Mesendoderm (in vitro differentiated cells): ENCODE data around the gene HS3ST5.

Experiments
- DNase-seq: peaks from one replicate; pipeline ENCODE4 v3.0.0; 2013
- H2AK5ac ChIP-seq: 2 replicates; pipeline ENCODE4 v1.6.1; 2013; ENCODE audit warnings: low read length, inconsistent platforms
- H2BK120ac ChIP-seq: 2 replicates; pipeline ENCODE4 v1.6.1; 2013; ENCODE audit warnings: low read depth, mild to moderate bottlenecking, low read length, moderate library complexity, mixed read lengths
- H2BK15ac ChIP-seq: replicated peaks from 2 replicates; pipeline ENCODE4 v1.6.1; 2013; ENCODE audit warnings: low read depth, mild to moderate bottlenecking, moderate library complexity
- H2BK5ac ChIP-seq: 2 replicates; pipeline ENCODE4 v1.6.1; 2013; ENCODE audit warnings: low read length, inconsistent platforms
- H3K18ac ChIP-seq: 2 replicates; pipeline ENCODE4 v1.6.1; 2013; ENCODE audit warnings: mild to moderate bottlenecking, low read length, mixed read lengths
- H3K23ac ChIP-seq: one replicate; pipeline ENCODE4 v1.6.1; 2013; ENCODE audit warnings: low read length
- H3K27ac ChIP-seq: 2 replicates; pipeline ENCODE4 v1.5.1; 2013; ENCODE audit warnings: low read depth, mild to moderate bottlenecking, inconsistent platforms, low read length, moderate library complexity
- H3K27me3 ChIP-seq: 2 replicates; pipeline ENCODE4 v1.6.1; 2013; ENCODE audit warnings: low read length, control low read depth, mild to moderate bottlenecking, inconsistent platforms; ENCODE audit not compliant: insufficient read depth, poor library complexity
- H3K36me3 ChIP-seq: 2 replicates; pipeline ENCODE4 v1.6.1; 2013; ENCODE audit warnings: low read length, inconsistent platforms; ENCODE audit not compliant: control insufficient read depth, insufficient read depth
- H3K4ac ChIP-seq: one replicate; pipeline ENCODE4 v1.6.1; 2013; ENCODE audit warnings: low read depth, mild to moderate bottlenecking, low read length, moderate library complexity
- H3K4me1 ChIP-seq: 2 replicates; pipeline ENCODE4 v1.6.1; 2013; ENCODE audit warnings: low read depth, low read length, inconsistent platforms; ENCODE audit not compliant: control insufficient read depth
- H3K4me2 ChIP-seq: 2 replicates; pipeline ENCODE4 v1.6.1; 2013; ENCODE audit warnings: low read length
- H3K4me3 ChIP-seq: 2 replicates; pipeline ENCODE4 v1.5.1; 2013; ENCODE audit warnings: mild to moderate bottlenecking, low read length
- H3K56ac ChIP-seq: one replicate; pipeline ENCODE4 v1.6.1; 2013; ENCODE audit warnings: low read length
- H3K79me1 ChIP-seq: 2 replicates; pipeline ENCODE4 v1.6.1; 2013; ENCODE audit warnings: low read length, inconsistent platforms
- H3K79me2 ChIP-seq: 2 replicates; pipeline ENCODE4 v1.6.1; 2013; ENCODE audit warnings: mild to moderate bottlenecking, low read length; ENCODE audit not compliant: control insufficient read depth, insufficient read depth
- H3K9ac ChIP-seq: 2 replicates; pipeline ENCODE4 v1.6.1; 2013; ENCODE audit warnings: low read length, inconsistent platforms
- H4K5ac ChIP-seq: one replicate; pipeline ENCODE4 v1.6.1; 2013; ENCODE audit warnings: low read length
- H4K8ac ChIP-seq: one replicate; pipeline ENCODE4 v1.6.1; 2013; ENCODE audit warnings: low read depth, mild to moderate bottlenecking, control low read depth, low read length, moderate library complexity
- WGBS: extraction: QIAGEN DNeasy Blood & Tissue Kit; methylation state at CpG from one replicate; pipeline ENCODE4 v1.1.7; 2013; ENCODE audit warnings: low lambda C conversion rate, missing lambda C conversion rate; ENCODE audit not compliant: insufficient coverage; ENCODE audit errors: extremely low coverage; 5-methylcytosine and 5-hydroxymethylcytosine counted together

Gene HS3ST5

DNA sequence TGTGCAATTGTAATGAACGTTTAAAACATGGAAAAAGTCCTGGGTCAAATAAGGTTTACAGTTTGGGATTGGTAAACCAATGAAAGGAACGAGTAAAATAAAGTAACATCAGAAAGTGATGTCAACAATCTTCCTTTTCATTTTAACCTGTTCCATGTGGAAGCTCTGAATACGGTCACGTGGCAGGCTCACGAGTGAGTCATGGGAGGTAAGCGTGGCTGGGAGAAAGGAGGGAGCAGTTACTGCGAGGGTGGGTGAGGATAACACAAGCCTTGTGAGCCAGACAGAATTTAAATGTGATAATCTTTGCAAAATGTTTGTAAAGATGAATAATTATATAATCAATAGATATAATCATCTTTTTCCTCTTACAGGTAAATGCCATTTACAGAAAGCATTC is 200.6 kb downstream of the HS3ST5 start:
- H2BK5ac ChIP-seq, result no peak overlapping the region
- H3K79me2 ChIP-seq, result no peaks in the 10 kb centered on the region
- H3K4me2 ChIP-seq, result no peak overlapping the region
- H4K8ac ChIP-seq, result no peak overlapping the region
- no peaks in the 10 kb centered on the region for H3K79me1 ChIP-seq
- H3K27me3 ChIP-seq, result no peaks in the 10 kb centered on the region
- H3K23ac ChIP-seq, result no peak overlapping the region
- no CpG with 5 or more reads among the region's 7 CpGs for WGBS
- H3K56ac ChIP-seq, result no peak overlapping the region
- no peak overlapping the region for H2BK15ac ChIP-seq
- no peak overlapping the region for H3K9ac ChIP-seq
- DNase-seq, result no peak
- no peak overlapping the region for H4K5ac ChIP-seq
- H3K18ac ChIP-seq, result no peak overlapping the region
- no peak overlapping the region for H3K27ac ChIP-seq
- H2BK120ac ChIP-seq, result no peak overlapping the region
- no peak overlapping the region for H3K4me3 ChIP-seq
- H3K36me3 ChIP-seq, result no peaks in the 10 kb centered on the region
- no peak overlapping the region for H3K4ac ChIP-seq
- H2AK5ac ChIP-seq, result no peak overlapping the region
- peaks cover 7% of the 10 kb centered on the region for H3K4me1 ChIP-seq

DNA sequence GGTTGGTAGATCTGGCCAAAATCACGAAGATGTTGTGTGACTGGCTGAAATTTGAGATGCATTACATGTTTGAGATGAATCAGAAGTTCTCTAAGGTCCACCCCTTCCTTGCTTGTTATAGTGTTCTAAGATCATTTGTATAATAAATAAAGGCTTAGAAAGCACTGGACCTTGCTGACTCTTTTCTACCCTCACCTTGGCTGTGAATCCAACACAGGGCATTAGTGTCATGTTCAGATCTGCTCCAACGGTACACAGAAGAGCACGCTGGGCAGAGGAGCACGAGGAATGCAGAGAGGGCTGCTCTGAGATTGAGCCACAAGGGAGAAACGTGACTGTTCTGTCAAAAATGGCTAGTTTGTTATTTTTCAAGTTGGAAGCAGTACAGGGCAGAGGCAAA is 202.4 kb downstream of the HS3ST5 start:
- H3K9ac ChIP-seq, result no peak overlapping the region
- H2BK120ac ChIP-seq, result no peak overlapping the region
- no peaks in the 10 kb centered on the region for H3K79me2 ChIP-seq
- no peak overlapping the region for H4K5ac ChIP-seq
- no peak for DNase-seq
- H3K4me2 ChIP-seq, result no peak overlapping the region
- no peak overlapping the region for H3K27ac ChIP-seq
- 100% methylated on average over 1 of the region's 5 CpGs for WGBS
- no peak overlapping the region for H4K8ac ChIP-seq
- H3K4ac ChIP-seq, result no peak overlapping the region
- no peaks in the 10 kb centered on the region for H3K27me3 ChIP-seq
- H3K79me1 ChIP-seq, result no peaks in the 10 kb centered on the region
- no peak overlapping the region for H3K23ac ChIP-seq
- no peak overlapping the region for H2BK15ac ChIP-seq
- no peak overlapping the region for H3K4me3 ChIP-seq
- no peaks in the 10 kb centered on the region for H3K36me3 ChIP-seq
- no peak overlapping the region for H3K18ac ChIP-seq
- H2BK5ac ChIP-seq, result no peak overlapping the region
- peaks cover 8% of the 10 kb centered on the region for H3K4me1 ChIP-seq
- H2AK5ac ChIP-seq, result no peak overlapping the region
- no peak overlapping the region for H3K56ac ChIP-seq

DNA sequence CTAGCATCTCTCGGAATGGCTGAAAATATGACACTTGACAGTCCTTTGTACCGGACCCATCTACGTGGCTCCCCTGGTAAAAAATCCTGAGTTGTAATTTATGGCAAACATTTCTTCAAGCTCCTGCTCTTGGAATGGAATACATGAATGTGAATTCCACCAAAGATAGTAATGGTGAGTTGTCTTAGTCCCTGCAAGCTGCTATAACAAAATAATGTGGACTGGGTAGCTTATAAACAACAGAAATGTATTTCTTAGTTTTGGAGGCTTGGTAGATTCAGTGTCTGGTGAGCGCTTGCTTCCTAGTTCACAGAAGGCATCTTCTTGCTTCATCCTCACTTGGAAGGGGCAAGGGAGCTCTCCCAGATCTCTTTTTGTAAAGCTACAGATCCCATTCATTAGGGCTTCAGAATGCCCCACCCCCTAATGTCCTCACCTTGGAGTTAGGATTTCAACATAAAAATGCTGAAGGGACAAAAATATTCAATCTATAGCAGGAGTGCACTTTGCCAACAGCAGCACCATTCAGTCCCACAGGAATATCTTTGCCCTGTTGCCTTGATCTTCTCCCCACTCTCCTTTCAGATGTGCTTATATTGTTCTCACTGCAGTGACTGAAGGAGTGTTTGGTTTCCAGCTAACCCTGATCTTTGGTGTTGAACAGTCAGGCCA is 204.1 kb downstream of the HS3ST5 start:
- peaks cover 2% of the 10 kb centered on the region for H3K4me1 ChIP-seq
- H3K27me3 ChIP-seq, result no peaks in the 10 kb centered on the region
- no peak overlapping the region for H3K18ac ChIP-seq
- no peak overlapping the region for H3K56ac ChIP-seq
- no peak overlapping the region for H3K9ac ChIP-seq
- no peak overlapping the region for H3K23ac ChIP-seq
- no CpG with 5 or more reads among the region's 4 CpGs for WGBS
- no peak overlapping the region for H4K5ac ChIP-seq
- H3K4me3 ChIP-seq, result no peak overlapping the region
- H3K4ac ChIP-seq, result no peak overlapping the region
- H3K36me3 ChIP-seq, result no peaks in the 10 kb centered on the region
- no peak overlapping the region for H2BK120ac ChIP-seq
- no peaks in the 10 kb centered on the region for H3K79me2 ChIP-seq
- H3K4me2 ChIP-seq, result no peak overlapping the region
- no peak overlapping the region for H3K27ac ChIP-seq
- no peak overlapping the region for H2AK5ac ChIP-seq
- DNase-seq, result no peak
- H2BK5ac ChIP-seq, result no peak overlapping the region
- H4K8ac ChIP-seq, result no peak overlapping the region
- no peaks in the 10 kb centered on the region for H3K79me1 ChIP-seq
- H2BK15ac ChIP-seq, result no peak overlapping the region

DNA sequence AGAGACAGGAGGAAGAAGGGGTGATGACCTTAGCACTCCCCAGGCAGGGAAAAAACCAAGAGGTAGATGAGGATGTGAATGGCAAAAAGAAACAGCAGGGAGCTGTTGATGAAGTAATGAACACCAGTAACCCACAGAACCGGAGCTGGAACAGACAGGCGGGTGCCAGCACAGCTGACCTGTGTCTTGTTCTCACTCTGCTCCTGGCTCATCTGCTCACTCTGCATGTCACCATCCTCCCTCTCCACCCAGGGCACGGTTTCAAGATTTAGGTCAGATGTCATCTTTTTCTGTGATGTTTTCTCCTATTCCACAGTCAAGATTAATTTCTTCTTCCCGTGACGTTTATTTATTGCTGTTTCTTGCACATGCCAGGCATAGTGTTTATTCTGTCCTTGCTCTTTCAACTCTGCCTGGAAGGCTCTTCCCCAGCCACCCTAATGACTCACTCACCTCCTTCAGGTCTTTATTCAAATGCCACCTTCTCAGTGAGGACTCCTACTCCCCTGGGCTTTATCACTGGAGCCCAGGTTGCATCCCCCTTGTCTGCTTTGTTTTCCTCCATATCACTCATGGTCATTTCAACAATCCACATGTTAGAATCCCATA is 207.4 kb downstream of the HS3ST5 start:
- H4K8ac ChIP-seq, result no peak overlapping the region
- no peak overlapping the region for H4K5ac ChIP-seq
- no peak overlapping the region for H3K9ac ChIP-seq
- H3K4ac ChIP-seq, result no peak overlapping the region
- no peak overlapping the region for H3K56ac ChIP-seq
- no peak overlapping the region for H3K4me2 ChIP-seq
- H3K18ac ChIP-seq, result no peak overlapping the region
- H3K23ac ChIP-seq, result no peak overlapping the region
- H3K27ac ChIP-seq, result no peak overlapping the region
- no CpG with 5 or more reads among the region's 5 CpGs for WGBS
- DNase-seq, result no peak
- H2BK120ac ChIP-seq, result no peak overlapping the region
- no peaks in the 10 kb centered on the region for H3K27me3 ChIP-seq
- H2BK15ac ChIP-seq, result no peak overlapping the region
- no peaks in the 10 kb centered on the region for H3K79me1 ChIP-seq
- no peak overlapping the region for H2BK5ac ChIP-seq
- H3K4me3 ChIP-seq, result no peak overlapping the region
- H3K4me1 ChIP-seq, result peaks cover 2% of the 10 kb centered on the region
- H3K36me3 ChIP-seq, result no peaks in the 10 kb centered on the region
- H2AK5ac ChIP-seq, result no peak overlapping the region
- H3K79me2 ChIP-seq, result no peaks in the 10 kb centered on the region

DNA sequence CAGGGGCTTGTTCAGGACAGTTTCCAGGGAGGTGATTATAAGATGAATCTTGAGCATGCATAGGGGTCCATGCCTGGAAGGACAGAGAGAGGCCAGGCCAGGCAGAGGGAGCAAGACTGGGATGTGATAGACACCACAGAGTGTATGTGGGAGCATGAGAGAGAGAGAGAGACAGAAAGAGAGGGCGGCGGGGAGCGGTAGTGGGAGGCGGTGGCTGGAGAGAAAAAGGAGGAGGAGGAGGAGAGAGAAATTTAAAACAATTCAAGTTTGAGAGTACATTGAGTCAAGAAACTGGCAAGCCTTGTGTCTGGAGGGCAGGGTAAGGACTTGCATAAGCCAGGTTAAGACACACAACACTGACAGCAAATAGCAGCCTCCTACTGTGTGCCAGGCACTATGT is 209.0 kb downstream of the HS3ST5 start:
- H2BK15ac ChIP-seq, result no peak overlapping the region
- WGBS, result no CpG with 5 or more reads among the region's 4 CpGs
- H3K9ac ChIP-seq, result no peak overlapping the region

DNA sequence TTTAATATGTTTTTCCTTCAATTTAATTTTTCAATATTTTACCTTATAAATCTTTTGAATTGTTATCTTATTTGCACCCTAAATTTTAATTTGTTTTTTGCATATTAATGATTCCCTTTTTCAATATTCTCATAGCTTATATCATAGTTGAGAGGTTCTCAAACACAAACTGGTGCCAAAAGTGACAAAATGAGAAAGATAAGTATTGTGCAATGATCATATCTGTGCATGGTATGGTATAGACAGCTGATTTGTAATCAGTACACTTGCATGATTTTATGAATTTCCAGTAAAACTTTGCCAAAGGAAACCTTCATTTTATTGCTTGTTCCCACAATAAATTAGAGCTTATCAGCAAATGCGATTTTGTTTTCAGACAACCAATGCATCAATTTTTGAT is 210.9 kb downstream of the HS3ST5 start:
- Histone ChIP-seq H3K23ac (no peak overlapping the region), H3K4me1 (peaks cover 2% of the 10 kb centered on the region), H3K79me2 (no peaks in the 10 kb centered on the region), H3K4me3 (no peak overlapping the region), H3K4ac (no peak overlapping the region), H3K9ac (no peak overlapping the region), H4K8ac (no peak overlapping the region), H2BK120ac (no peak overlapping the region), H3K27me3 (no peaks in the 10 kb centered on the region), H3K4me2 (no peak overlapping the region), H3K27ac (no peak overlapping the region), H3K36me3 (no peaks in the 10 kb centered on the region), H2BK5ac (no peak overlapping the region), H3K56ac (no peak overlapping the region), H2BK15ac (no peak overlapping the region), H2AK5ac (no peak overlapping the region), H3K79me1 (no peaks in the 10 kb centered on the region), H4K5ac (no peak overlapping the region), H3K18ac (no peak overlapping the region)
- WGBS, result no CpG with 5 or more reads among the region's 1 CpG
- DNase-seq, result no peak

More for the DNA sequence above, 209.0 kb downstream of the HS3ST5 start:
- no peak overlapping the region for H3K56ac ChIP-seq
- H3K4me1 ChIP-seq, result peaks cover 2% of the 10 kb centered on the region
- DNase-seq, result no peak
- H3K4me2 ChIP-seq, result no peak overlapping the region
- no peak overlapping the region for H2BK5ac ChIP-seq
- H3K18ac ChIP-seq, result no peak overlapping the region
- H3K4ac ChIP-seq, result no peak overlapping the region
- H3K79me2 ChIP-seq, result no peaks in the 10 kb centered on the region
- no peaks in the 10 kb centered on the region for H3K36me3 ChIP-seq
- no peak overlapping the region for H3K27ac ChIP-seq
- H4K8ac ChIP-seq, result no peak overlapping the region
- H3K79me1 ChIP-seq, result no peaks in the 10 kb centered on the region
- no peak overlapping the region for H3K23ac ChIP-seq
- no peaks in the 10 kb centered on the region for H3K27me3 ChIP-seq
- no peak overlapping the region for H2AK5ac ChIP-seq
- no peak overlapping the region for H4K5ac ChIP-seq
- H3K4me3 ChIP-seq, result no peak overlapping the region
- no peak overlapping the region for H2BK120ac ChIP-seq
